Activated naive CD8-positive, alpha-beta T cell (primary cell): ENCODE data around the gene KLB.
"Not testable (repeated sequence)": the region's sequence is repeated elsewhere in the genome, so short reads cannot be mapped to it uniquely, and the experiment has no call there.

Experiments used
- H3K27ac Mint-ChIP-seq: one replicate; pipeline ENCODE4 v1.8.0; 2021; ENCODE audit warnings: mixed read lengths
- H3K27me3 Mint-ChIP-seq: one replicate; pipeline ENCODE4 v1.8.0; 2021; ENCODE audit warnings: mixed read lengths
- H3K36me3 Mint-ChIP-seq: one replicate; pipeline ENCODE4 v1.8.0; 2021; ENCODE audit warnings: mixed read lengths
- H3K4me1 Mint-ChIP-seq: one replicate; pipeline ENCODE4 v1.8.0; 2021; ENCODE audit warnings: low read depth, mixed read lengths
- H3K4me3 Mint-ChIP-seq: one replicate; pipeline ENCODE4 v1.8.0; 2021; ENCODE audit warnings: mild to moderate bottlenecking, mixed read lengths
- H3K9me3 Mint-ChIP-seq: one replicate; pipeline ENCODE4 v1.8.0; 2021; ENCODE audit warnings: low read depth, mixed read lengths

KLB gene

DNA sequence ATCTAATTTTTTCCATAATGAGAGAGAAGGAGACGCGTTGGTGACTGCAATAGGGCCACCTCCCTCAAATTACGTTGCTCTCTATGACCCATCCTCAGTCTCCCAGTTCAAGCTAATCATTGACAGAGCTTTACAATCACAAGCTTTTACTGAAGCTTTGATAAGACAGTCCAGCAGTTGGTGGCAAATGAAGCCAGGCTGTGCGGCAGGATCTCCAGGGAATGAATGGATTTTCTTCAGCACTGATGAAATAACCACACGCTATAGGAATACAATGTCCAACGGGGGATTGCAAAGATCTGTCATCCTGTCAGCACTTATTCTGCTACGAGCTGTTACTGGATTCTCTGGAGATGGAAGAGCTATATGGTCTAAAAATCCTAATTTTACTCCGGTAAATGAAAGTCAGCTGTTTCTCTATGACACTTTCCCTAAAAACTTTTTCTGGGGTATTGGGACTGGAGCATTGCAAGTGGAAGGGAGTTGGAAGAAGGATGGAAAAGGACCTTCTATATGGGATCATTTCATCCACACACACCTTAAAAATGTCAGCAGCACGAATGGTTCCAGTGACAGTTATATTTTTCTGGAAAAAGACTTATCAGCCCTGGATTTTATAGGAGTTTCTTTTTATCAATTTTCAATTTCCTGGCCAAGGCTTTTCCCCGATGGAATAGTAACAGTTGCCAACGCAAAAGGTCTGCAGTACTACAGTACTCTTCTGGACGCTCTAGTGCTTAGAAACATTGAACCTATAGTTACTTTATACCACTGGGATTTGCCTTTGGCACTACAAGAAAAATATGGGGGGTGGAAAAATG, at the start of gene KLB:
Gene KLB (plus strand): TSS at position 168 of the 821 bp plus-strand sequence. CDS start 20 bp downstream, at position 188.
- no peaks in the 10 kb centered on the region for H3K4me1 Mint-ChIP-seq
- no peaks in the 10 kb centered on the region for H3K9me3 Mint-ChIP-seq
- no peaks in the 10 kb centered on the region for H3K36me3 Mint-ChIP-seq
- H3K4me3 Mint-ChIP-seq = no peak within 1 kb of the TSS
- H3K27ac Mint-ChIP-seq = no peak within 1 kb of the TSS
- H3K27me3 Mint-ChIP-seq = peaks cover 4% of the 10 kb centered on the region

DNA sequence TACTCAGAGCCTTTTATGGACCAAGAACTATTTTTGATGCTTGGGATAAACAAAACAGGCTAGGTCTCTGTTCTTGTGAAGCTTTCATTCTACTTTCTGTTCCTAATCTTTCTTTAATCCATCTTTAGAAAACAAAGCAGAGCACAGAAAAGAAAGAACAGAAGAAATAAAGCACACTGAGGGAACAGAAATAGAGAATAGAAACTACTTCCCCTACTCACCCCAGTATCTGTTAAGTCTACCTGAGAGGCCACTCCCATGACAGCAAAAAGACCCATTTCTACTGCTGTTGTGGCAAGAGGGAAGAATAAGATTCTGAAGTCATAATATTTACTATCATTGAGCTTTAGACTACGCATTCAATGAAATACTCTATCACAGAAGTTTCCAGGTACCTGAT, 49.7 kb upstream of the KLB start:
- Mint-ChIP-seq H3K27me3 (no peaks in the 10 kb centered on the region), H3K36me3 (peaks cover 3% of the 10 kb centered on the region), H3K9me3 (no peaks in the 10 kb centered on the region), H3K27ac (peak overlapping the region; percentile 96), H3K4me3 (peak overlapping the region; percentile 39), H3K4me1 (peaks cover 57% of the 10 kb centered on the region)

DNA sequence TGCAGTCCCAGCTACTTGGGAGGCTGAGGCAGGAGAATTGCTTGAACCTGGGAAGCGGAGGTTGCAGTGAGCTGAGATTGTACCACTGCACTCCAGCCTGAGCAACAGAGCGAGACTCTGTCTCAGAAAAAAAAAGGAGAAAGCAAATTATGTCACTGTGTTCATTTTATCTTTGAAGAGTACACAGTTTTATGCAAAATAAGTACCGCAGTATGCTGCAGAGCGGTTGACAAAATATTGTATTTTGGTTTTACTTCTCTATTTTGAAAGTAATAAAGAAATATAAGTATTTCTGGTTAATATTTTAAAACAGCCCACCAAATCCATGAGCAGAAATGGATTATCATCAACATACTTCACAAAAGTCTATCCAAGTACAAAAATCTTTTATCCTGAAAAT, 46.1 kb upstream of the KLB start:
- not testable (repeated sequence) for H3K4me3 Mint-ChIP-seq, H3K27ac Mint-ChIP-seq, H3K9me3 Mint-ChIP-seq, H3K36me3 Mint-ChIP-seq, H3K27me3 Mint-ChIP-seq
- peaks cover 55% of the 10 kb centered on the region for H3K4me1 Mint-ChIP-seq

DNA sequence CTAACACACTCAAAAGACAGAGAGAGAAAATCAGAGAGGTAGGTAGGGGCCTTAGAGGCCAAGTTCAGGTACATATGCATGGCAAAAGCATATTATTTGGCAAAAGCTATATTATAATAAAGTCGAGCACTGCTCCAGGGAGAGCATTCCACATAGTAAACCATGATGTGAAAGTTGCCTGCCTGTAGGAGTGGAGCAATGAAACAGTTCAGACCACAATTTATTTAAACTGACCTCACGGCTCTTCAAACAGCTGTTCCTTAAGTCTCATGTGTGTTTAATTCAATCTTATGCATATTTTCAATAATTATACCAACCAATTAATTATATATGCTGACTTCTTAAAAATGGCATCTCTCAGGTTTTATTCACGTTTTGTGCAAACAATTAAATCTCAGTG, 43.9 kb upstream of the KLB start:
- H3K4me1 Mint-ChIP-seq = peaks cover 47% of the 10 kb centered on the region
- peaks cover 4% of the 10 kb centered on the region for H3K36me3 Mint-ChIP-seq
- H3K27ac Mint-ChIP-seq = peak overlapping the region; percentile 69
- H3K9me3 Mint-ChIP-seq = no peaks in the 10 kb centered on the region
- H3K27me3 Mint-ChIP-seq = no peaks in the 10 kb centered on the region
- H3K4me3 Mint-ChIP-seq = peak overlapping the region; percentile 72

DNA sequence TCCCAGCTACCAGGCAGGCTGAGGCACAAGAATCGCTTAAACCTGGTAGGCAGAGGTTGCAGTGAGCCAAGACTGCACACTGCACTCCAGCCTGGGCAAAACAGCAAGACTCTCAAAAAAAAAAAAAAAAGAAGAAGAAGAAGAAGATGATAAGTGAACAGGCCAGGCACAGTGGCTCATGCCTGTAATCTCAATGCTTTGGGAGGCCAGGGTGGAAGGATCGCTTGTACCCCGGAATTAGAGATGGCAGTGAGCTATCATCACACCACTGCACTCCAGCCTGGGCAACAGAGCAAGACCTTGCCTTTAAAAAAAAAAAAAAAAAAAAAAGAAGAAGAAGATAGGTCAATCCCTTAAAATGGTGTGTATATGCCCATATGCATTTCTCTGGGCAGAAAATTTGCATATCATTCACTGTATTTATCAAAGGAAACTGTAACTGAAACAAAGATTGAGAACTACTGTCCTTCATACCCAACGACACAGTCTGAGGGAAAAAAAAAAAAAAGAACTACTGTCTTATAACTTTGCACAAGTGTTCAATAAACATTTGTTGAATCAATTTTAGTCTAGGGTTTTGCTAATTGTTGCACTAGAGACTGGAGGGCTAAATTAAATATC, 42.8 kb upstream of the KLB start:
- H3K9me3 Mint-ChIP-seq = no peaks in the 10 kb centered on the region
- peaks cover 4% of the 10 kb centered on the region for H3K36me3 Mint-ChIP-seq
- H3K27me3 Mint-ChIP-seq = no peaks in the 10 kb centered on the region
- H3K27ac Mint-ChIP-seq = peak overlapping the region; percentile 62
- peaks cover 42% of the 10 kb centered on the region for H3K4me1 Mint-ChIP-seq
- peak overlapping the region; percentile 96 for H3K4me3 Mint-ChIP-seq

GRCh38 chr4:39365360-39365759, 41.4 kb upstream of the KLB start:
- peaks cover 36% of the 10 kb centered on the region for H3K4me1 Mint-ChIP-seq

GRCh38 chr4:39365830-39366771, 40.6 kb upstream of the KLB start, which contains the start of gene RFC1:
RFC1 (minus strand) TSS chr4:39366362; CDS start chr4:39366241, 121 bp downstream.
- Mint-ChIP-seq H3K36me3 (peaks cover 4% of the 10 kb centered on the region), H3K4me3 (peak within 1 kb of the TSS; percentile 96), H3K27ac (peak within 1 kb of the TSS; percentile 94)

More at GRCh38 chr4:39365360-39365759, 41.4 kb upstream of the KLB start:
- Mint-ChIP-seq H3K27me3 (no peaks in the 10 kb centered on the region), H3K4me3 (peak overlapping the region; percentile 96), H3K36me3 (peaks cover 2% of the 10 kb centered on the region), H3K9me3 (no peaks in the 10 kb centered on the region), H3K27ac (peak overlapping the region; percentile 94)

DNA sequence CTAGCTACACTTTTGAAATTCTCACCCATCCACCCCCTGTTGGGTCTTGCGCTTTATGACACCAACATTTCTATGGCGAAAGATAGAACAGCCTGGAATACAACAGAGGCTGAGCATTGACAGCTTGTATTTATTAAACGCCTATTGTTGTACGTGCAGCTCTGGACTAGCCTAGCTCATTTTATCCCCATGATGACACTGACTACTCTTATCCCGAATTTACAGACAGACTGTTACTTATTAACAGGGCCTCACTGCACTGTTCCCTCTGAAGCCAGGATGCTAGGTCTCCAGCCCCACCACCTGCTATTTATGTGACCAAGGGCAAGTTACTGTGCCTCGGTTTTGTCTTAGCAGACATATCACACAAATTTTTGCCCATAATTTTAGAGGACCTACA, 39.6 kb upstream of the KLB start:
- Mint-ChIP-seq H3K4me3 (peak overlapping the region; percentile 96), H3K4me1 (peaks cover 30% of the 10 kb centered on the region), H3K27ac (peak overlapping the region; percentile 25), H3K27me3 (no peaks in the 10 kb centered on the region), H3K9me3 (peaks cover 7% of the 10 kb centered on the region), H3K36me3 (peaks cover 4% of the 10 kb centered on the region)

More at GRCh38 chr4:39365830-39366771, 40.6 kb upstream of the KLB start, which contains the start of gene RFC1:
- no peaks in the 10 kb centered on the region for H3K27me3 Mint-ChIP-seq
- H3K9me3 Mint-ChIP-seq = peaks cover 3% of the 10 kb centered on the region
- H3K4me1 Mint-ChIP-seq = peaks cover 36% of the 10 kb centered on the region

DNA sequence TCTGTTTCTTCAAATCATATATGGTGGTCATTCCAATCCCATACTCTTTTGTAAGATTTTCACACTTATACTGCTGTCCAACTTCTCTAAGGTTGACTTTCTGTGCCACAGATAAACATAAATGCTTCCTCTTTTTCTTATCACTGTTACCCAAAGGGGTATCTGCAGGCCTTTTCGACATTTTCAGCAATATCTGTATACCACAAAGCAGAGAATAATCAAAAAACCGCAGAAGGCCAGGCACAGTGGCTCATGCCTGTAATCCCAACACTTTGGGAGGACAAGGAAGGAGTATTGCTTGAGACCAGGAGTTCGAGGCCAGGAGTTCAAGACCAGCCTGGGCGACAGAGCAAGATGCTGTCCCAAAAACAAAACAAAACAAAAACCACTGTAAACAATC, 37.4 kb upstream of the KLB start:
- Mint-ChIP-seq H3K4me3 (no peak overlapping the region), H3K27ac (no peak overlapping the region), H3K9me3 (peaks cover 7% of the 10 kb centered on the region), H3K4me1 (peaks cover 13% of the 10 kb centered on the region), H3K27me3 (no peaks in the 10 kb centered on the region), H3K36me3 (peaks cover 4% of the 10 kb centered on the region)

DNA sequence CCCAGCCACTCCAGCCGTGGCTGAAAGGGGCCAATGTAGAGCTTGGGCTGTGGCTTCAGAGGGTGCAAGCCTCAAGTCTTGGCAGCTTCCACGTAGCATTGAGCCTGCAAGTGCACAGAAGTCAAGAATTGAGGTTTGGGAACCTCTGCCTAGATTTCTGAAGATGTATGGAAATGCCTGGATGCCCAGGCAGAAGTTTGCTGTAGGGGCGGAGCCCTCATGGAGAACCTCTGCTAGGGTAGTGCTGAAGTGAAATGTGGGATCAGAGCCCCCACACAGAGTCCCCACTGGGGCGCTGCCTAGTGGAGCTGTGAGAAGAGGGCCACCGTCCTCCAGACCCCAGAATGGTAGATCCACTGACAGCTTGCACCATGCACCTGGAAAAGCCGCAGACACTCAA, 35.5 kb upstream of the KLB start:
- not testable (repeated sequence) for H3K27me3 Mint-ChIP-seq, H3K27ac Mint-ChIP-seq, H3K9me3 Mint-ChIP-seq, H3K4me3 Mint-ChIP-seq, H3K4me1 Mint-ChIP-seq, H3K36me3 Mint-ChIP-seq

DNA sequence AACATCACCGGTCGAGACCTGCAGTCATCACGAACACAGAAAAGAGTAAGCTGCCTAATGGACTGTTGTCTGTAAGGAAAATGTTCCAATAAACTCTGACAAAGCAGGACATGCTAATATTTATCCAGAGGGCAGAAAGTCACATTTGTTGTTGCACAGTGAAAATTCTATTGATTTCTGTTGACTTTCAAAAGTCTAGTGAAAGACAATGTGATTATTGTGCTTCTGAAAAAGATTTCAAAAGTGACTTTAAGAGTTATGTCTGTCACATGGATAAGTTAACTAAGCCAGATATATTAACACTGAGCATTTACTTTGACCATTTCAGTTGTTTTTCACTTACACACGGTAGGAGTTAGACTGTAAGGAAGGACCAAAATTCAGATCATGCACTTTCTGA, 31.3 kb upstream of the KLB start:
- H3K27me3 Mint-ChIP-seq = peaks cover 2% of the 10 kb centered on the region
- H3K4me1 Mint-ChIP-seq = no peaks in the 10 kb centered on the region
- no peak overlapping the region for H3K27ac Mint-ChIP-seq
- peaks cover 13% of the 10 kb centered on the region for H3K9me3 Mint-ChIP-seq
- H3K36me3 Mint-ChIP-seq = peaks cover 3% of the 10 kb centered on the region
- H3K4me3 Mint-ChIP-seq = no peak overlapping the region

- peaks cover 6% of the 10 kb centered on the region for H3K9me3 Mint-ChIP-seq
- H3K27me3 Mint-ChIP-seq = peaks cover 6% of the 10 kb centered on the region
- H3K4me3 Mint-ChIP-seq = no peak overlapping the region
- no peaks in the 10 kb centered on the region for H3K4me1 Mint-ChIP-seq
- no peak overlapping the region for H3K27ac Mint-ChIP-seq
- no peaks in the 10 kb centered on the region for H3K36me3 Mint-ChIP-seq
Measured at GRCh38 chr4:39383690-39384089, 23.0 kb upstream of the KLB start.

GRCh38 chr4:39384563-39384962, 22.2 kb upstream of the KLB start:
- H3K36me3 Mint-ChIP-seq = no peaks in the 10 kb centered on the region
- H3K4me1 Mint-ChIP-seq = no peaks in the 10 kb centered on the region

DNA sequence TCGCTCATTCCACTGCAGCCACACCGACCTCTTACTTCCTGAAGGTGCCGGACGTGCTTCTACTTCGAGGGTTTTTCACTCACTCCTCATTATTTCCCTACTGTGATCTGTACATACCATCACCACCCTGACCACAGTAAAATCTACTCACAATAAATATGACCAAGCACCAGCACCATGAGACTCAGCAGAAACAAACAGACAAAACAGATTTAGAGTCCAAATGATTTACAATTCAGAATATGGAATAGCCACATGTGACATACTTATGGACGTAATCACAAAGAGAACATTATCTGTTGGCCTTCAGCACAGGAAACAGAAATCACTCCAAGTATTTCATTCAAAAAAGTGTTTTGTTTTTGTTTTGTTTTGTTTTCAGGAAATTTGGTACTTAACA, 16.1 kb upstream of the KLB start:
- no peaks in the 10 kb centered on the region for H3K36me3 Mint-ChIP-seq
- no peaks in the 10 kb centered on the region for H3K9me3 Mint-ChIP-seq
- H3K27me3 Mint-ChIP-seq = no peaks in the 10 kb centered on the region
- no peaks in the 10 kb centered on the region for H3K4me1 Mint-ChIP-seq
- no peak overlapping the region for H3K27ac Mint-ChIP-seq
- no peak overlapping the region for H3K4me3 Mint-ChIP-seq

More at GRCh38 chr4:39384563-39384962, 22.2 kb upstream of the KLB start:
- Mint-ChIP-seq H3K27ac (no peak overlapping the region), H3K27me3 (peaks cover 4% of the 10 kb centered on the region), H3K4me3 (no peak overlapping the region), H3K9me3 (peaks cover 6% of the 10 kb centered on the region)
